NCI-H345 treated with DMSO at 0.1 percent for 48 hours (cell line): ENCODE data around the gene CTTNBP2.

Experiments
- DNase-seq: peaks from one replicate; lab custom pipeline; 2025; ENCODE audit not compliant: unreplicated experiment; lab: John Stamatoyannopoulos, UW

CTTNBP2 gene

DNA sequence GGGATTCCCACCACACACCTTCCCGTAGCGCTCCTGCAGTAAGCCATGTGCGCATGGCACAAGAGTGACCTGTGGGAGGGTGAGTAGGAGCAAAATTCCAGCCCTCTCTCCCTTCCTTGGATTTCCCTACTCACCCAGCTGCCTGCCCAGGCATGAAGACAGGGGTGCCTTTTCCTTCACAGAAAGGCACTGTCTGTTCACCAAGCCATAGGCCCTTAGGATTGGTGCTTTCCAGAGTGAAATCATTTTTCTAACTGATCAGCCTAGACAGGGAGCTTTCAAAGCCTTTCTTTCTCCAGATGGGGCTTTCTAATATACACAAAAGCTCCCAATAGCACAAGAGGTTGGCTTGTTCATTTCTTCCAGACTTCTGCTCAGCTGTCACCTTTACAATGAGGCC is 79.7 kb downstream of the CTTNBP2 start:
- no peak for DNase-seq

DNA sequence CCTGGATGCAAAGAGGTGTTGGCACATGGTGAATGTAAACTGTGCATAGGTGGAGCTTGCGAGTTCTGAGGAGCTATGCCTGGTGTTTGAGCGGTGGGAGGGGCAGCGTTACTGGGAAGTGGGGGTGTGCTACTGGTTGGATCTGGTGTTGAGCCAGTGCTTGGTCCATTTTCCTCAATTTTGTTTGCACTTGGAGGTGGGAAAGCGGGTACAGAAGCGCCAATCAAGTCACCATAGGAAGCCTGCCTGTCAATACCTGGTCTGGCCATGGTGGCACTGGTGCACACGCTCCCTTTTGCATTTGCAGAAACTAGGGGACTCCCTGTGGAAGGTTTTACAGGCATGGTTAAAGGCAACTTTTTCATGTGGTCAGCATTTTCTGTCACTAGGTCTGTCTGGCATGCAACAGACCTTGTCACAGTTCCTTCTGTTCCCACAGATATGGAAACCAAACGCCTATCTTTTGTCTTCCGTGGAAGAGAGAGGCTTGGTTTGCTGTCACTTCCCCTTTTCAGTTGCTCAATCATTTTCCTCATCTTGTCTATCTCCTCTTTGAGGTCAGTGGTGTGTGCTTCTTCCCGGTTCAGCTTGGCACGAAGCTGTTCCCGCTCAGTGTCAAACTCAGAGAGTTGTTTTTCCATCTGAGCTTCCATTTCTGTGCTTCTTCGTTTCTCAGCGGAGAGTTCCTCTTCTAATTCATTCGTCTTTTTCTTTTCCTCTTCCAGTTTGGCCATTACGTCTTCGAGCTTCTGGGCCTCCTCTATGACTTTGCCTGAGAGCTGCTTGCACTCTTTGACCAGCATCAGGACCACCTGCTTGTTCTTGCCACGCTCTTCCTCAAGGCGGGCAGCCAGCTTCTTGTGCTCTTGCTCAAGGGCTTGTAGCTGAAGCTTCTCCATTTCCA is 81.1 kb downstream of the CTTNBP2 start:
- no peak for DNase-seq

DNA sequence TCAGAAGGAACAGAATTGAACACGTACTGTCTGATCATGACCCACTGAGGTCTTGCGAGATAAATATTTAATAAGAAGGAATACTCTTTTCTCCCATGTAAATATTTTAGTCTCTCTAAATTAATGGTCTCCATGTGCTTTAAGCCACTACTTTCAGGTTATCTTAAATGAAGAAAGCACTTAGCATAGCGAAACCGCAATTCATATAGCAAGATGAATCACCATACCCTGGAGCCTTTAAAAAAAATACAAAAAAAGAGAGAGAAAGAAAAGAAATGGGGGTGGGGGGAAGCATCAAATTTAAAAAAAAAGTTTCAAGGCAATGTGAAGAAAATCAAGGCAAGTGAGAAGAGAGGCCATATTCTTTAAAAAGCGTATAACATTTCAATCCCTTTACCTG is 82.5 kb downstream of the CTTNBP2 start:
- DNase-seq: no peak

DNA sequence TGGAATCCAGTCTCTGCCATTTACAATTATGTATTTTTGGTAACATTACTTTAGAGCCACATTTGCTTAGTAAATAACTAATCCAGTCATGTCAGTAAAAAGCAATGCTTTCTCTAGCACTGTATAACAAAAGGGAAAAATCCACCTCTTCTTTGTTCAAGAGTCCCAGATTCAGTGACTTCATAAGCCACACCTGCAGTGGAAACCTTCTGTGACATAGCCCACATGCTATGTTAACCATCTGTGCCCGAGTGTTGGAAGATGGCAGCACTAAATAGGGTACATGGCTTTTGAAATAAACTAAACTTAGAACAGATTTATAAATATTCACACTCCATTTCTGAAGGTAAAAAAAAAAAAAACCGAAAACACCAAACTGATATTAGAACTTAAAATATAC is 83.0 kb downstream of the CTTNBP2 start:
- no peak for DNase-seq

DNA sequence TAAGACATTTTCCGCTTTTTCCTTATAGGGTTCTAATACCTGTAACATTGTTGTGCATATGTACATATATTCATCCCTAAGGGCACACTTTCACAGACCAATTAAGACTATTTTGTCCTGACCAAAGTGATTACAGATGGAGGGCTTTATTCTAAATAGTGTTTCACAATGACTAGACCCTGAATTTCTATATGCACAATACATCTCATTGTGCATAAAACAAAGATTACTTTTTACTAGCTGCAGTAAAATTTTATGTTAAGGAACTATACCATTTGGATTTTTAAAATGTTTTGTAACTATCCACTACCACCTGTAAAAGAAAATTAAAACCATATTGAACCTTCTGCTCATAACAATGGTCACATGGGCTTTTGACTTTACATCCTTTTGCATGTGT is 87.8 kb downstream of the CTTNBP2 start:
- DNase-seq: no peak

DNA sequence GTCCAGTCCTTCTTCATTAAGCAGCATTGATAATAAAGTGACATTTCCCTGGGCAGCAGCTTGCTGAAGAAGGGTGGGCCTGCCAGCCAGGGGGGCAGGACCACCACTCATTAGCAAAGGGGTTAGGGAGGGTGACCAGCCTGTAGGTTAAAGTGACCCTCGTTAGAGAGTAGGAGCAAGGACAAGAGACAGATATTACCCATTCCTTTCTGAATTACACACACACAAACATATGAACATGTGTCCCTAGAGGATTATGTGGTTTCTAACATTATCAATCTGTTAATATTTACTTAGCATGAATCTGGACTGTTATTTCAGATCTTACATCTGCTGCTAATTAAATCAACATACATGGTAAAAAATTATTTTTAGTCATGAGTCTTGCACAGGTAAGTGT is 88.9 kb downstream of the CTTNBP2 start:
- no peak for DNase-seq

DNA sequence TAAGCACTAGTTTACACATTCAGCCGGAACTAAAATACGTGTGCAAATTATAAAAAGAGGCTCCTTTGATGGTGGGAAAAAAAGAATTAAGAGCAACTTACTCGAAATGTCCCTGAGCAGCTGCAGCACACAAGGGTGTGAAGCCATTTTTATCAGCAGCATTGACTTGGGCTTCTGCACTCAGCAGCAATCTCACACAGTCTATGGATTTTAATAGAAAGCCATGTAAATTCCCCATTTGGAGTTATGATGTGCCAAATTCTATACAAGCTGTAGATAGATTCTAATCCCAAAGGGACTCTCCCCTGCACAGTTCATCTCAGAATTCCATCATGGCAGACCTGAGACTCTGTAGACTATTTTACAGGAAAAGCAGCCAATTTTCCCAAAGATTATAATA is 90.5 kb downstream of the CTTNBP2 start:
- DNase-seq: no peak

DNA sequence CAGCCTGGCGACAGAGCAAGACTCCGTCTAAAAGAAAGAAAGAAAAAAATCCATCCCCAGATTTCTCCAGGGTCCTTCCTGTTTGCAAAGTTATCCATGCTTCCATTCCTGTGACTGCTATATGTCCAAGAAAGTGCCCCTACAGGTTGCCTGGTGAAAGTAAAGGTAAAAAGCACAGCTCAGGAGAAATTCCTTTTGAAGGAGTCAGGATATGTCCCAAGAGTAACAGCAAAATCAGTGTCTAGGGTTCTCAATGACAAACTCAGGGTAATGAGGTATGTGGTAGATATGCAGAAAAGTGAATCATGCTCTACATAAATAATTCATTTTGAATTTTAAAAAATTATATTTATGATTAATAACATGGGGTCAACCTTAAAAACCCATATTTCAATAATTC is 91.5 kb downstream of the CTTNBP2 start:
- no peak for DNase-seq

DNA sequence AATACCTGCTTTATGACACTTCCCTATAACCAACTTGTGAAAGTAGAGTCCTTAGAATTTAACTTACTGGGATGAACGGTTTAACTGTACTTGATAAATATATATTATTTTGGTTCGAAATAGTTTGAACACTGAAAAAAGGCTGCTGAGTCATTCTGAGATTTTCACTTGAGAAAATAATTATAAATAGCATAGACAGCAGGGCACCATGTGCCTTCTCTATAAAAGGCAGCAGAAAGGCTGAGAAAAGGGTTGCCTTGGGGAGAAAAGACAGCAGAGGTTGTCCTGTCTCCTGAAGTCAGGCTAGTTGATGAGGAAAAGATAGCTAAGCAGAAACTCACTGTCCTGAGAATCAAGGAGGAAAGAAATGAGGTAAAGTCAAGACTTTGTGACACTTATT is 92.4 kb downstream of the CTTNBP2 start:
- no peak for DNase-seq

DNA sequence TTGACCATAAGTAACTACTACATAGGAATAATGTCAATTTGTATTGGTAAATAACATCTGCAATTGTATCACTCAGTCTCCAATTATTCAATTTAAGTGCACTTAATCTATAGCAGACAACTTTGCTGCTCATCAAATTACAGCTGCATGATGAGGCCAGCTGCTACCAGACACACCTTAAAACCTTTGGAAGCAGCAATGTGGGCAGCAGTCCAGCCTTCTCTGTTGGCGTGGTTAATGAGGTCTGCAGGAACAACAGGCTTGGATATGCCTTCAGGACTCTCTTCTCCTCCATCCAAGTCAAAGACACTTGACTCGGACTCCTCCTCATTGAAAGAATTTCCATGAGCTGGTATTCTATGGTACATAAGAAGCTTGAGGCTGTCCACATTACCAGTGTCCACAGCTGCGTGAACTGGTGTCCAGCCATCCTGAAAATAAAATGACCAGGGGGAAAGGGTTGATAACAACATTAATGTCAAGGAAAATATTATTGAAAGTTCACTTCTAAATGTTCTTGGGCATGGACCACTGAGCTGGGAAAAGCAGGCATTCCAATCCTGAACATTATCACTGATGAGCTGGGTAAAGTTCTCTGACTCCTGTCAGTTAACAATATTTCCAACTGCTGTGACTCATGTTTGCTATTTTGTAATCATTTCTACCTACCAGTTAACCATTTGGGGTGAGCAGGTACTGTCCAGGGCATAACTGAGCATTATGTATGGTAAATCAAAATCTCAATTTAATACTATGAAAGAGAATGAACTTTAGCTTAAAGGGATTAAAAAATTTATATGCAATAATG is 95.7 kb downstream of the CTTNBP2 start:
- DNase-seq: no peak

DNA sequence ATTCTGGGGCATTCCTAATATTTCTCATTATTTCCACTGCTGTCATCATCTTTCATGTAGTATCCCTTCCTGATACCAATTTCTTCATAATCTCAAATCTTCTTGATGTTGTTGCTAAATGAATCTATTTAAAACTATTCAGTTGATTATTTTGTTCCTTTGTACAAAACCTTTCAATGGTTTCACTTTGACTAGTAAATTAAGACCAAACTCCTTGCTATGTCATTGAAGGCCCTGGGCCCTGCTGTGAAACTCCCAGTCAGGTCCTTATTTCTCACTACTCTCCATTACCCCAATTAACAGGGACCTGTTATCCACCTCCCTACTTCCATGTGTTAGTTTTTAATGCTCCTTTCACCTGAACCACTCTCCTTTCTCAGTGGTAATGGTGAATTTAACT is 97.0 kb downstream of the CTTNBP2 start:
- no peak for DNase-seq

DNA sequence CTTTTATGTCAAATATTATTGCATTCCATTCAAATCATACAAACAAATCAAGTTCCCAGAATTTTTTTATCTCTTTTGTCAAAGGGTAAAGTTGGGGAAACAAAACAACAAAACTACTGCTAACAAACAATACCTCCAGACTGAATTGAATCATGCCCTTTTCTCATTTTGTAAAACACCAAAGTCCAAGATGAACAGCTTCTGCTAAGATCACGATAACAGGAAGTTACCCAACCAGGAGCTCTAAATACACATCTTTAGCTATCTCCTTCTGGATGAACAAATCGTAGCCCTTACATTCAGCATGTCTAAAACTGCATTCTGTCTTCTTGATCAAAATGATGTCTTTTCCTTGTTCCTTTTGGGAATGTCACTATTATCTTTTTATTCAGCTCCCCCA is 97.4 kb downstream of the CTTNBP2 start:
- no peak for DNase-seq

DNA sequence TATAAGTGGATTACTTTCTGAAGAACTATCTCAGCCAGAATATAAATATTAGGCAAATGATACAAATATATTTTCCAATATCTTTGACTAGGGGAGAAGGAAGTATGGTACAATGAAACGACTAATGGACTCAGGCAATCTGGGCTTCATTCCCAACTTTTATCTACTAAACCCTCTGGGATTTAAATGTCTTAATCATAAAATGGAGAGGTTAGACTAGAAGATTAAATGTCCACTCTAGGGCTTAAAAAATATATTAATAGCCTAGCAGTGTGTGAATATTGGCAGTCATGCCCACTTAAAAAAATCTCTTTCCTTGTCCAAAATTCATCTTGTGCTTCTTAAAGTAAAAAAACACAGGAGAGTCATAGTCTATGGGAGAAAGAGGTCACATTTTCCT is 98.3 kb downstream of the CTTNBP2 start:
- no peak for DNase-seq

DNA sequence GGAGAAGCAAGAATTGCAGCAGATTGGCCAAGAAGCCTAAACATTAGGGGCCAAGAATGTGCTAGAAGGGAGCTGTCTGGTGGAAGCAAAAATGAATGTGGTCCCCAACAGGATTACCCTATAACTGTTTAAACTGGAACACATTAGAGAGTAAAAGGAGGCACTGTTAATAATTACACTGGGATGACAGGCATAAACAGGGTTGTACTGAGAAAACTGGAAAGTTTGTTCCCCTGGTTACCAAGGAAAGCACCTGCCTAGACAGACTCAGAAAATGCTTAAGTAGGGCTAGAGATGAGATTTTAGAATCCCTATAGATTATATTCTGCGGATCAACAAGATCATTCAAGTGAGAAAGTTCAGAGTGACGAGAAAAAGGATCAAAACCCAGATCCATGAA is 100.8 kb downstream of the CTTNBP2 start:
- no peak for DNase-seq

DNA sequence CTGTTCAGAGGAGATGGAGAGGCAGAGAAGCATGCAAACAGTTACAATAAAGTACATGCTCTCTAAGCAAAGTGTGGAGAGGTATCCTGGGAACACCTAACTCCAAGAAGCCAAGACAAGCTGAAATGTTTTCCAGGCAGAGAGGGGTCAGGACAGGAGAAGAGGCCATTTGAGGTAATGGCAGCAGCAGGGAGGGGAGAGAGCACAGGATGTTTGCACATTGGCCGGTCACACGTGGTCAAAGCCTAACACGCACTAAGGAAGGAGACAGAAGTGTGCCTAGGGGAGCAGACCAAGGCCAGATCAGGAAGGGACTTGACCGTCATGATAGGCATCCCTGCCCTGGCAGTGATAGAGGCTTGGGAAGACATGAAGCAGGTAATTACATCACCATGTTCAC is 101.5 kb downstream of the CTTNBP2 start:
- DNase-seq: no peak

DNA sequence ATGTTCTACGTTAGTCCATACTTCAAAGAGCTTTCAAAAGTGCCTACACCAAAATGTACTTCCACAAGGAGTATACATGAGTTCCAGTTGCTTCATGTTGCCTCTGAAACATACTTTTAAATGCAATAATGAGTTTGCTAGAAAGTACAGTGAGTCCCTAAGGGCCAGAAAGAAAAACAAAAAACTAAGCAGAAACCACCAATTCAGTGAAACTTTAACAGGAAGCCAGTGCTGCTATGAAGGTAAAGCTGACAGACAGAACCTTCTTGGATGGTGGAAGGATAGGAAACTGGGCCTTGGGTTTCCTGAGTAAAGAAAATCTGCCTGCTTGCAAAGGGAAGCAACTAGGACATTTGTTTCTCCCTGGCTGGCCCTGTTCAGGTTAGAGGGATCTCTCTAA is 104.2 kb downstream of the CTTNBP2 start:
- no peak for DNase-seq

DNA sequence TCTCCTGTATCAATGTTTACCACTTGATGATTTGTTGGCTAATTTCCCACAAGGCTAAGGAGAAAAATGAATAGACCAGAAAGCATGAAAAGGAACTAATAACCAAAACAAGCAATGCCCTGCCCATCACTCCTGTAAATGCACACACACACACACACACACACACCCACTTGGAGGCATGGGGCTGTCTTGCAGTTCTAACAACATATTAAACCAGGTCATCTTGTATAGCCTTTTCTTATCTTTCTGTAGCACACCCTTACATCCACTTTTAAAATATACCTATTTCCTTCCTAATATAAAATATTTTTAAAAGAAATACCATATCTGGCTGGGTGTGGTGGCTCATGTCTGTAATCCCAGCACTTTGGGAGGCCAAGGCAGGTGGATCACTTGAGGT is 105.3 kb downstream of the CTTNBP2 start:
- no peak for DNase-seq

DNA sequence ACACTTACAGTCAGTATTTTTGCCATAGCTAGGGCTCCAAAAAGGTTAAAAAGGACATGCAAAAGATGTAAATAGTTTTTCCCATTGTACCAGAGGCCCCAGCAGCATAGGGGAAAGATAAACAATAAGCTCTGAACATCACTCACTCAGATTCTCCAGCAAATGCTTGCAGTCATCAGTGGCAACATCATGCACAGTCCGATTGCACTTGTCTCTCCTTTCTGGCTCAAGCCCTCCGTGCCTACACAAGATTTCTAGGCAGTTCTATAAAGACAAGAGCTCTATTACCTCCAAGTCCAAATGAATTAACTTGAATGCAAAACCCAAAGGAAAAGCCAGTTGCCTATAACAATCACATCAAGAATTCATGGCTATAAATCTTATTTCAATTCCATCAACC is 106.3 kb downstream of the CTTNBP2 start:
- DNase-seq: no peak

DNA sequence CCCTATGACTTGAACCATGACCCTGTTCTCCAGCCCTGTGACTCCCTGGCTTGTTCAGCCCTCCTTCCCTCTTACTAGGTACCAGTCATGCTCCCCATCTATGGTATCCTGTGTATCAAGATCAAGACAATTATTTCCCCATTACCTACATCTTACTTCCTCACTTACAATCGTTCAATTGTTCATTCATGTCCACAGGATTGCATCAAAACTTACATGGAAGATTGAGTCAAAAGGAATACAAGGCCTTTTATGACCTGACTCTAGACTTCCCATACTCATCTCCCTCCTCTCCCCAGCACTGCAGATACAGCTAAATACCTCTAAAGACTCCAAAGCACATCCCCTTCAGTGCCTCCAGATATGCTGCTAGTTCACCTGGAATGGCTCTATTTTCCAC is 109.2 kb downstream of the CTTNBP2 start:
- DNase-seq: no peak

DNA sequence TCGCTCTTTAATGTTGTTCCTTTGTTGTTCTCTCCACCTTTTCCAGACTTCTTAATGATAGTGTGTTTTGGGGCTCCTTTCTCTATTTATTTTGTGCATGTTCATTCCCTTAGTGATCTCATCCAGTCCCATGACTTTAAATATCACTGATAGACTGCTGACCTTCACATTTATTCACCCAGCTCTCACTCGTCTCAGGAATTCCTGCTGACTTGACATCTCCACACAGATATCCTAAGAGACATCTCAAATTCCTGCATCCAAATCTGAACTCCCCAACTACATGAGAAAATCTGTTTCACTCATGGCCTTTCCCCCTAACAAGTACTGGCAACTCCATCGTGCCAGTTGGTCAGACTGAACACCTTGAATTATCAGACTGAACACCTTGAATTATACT is 111.2 kb downstream of the CTTNBP2 start:
- DNase-seq: no peak

DNA sequence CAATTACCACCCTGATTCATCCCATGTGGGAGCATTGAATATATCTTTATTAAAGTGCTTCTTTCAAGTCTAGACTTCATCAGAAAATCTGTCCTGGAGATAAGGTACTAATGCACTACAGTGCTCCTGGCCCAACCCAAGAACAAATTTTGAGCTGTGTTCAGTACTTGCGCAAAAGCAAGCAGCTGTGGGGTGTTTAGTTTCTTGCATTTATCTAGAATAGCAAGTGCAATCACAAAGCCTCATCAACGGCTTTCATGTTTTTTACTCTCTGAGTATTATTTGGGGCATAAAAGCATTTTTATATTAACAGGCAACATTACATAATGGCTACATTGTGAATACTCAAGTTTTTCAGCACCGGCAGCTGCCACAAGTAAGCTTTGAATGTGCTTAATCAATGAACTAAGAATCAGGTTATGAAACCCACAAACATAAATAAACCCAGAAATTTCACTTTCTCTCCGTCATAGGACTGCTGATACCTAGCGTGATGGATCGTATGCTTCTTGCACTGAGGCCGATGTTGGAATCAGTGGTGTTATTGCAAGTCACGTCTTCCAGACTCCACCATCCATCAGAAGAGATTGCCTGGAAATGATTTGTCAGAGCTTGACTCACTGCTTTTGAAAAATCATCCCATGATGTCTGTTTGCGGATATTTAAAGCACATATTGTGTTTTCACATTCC is 113.1 kb downstream of the CTTNBP2 start:
- no peak for DNase-seq

DNA sequence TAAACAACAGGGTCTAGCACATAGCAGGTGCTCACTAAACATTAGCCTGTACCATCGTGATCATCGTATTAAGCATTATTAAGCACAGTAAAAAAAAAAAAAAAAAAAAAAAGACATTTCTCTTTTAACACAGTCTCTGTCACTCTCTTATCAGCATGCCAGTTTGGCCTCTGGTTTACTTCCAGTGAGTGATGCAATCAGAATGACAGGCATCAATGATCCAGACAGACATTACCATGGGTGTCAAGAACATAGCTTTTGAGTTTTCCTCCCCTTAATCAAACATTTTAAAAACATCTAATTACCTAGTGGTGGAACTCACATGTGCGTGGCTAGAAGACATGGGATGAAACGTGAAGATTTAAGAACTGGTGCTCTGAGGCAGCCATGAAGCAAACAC is 115.8 kb downstream of the CTTNBP2 start:
- DNase-seq: no peak
